ENCODE data around the gene PNKP. TPM values are rescaled to one million over a fixed set of nuclear protein-coding genes. Genes with fewer than 3 reads are reported as not detected.

PNKP gene
- total RNA-seq (2014; rRNA removed; shearing (Covaris generic)) = 110 and 116 TPM in 2 replicates

GRCh38 chr19:49866933-49867782 is at the start of gene PNKP:
PNKP (minus strand) TSS chr19:49867576; CDS start chr19:49867204, 372 bp downstream.

GRCh38 chr19:49896863-49897621 is 29.7 kb upstream of the PNKP start, which contains the start of gene IL4I1:
IL4I1 (minus strand) TSS chr19:49896887; CDS start chr19:49896160, 727 bp downstream.

GRCh38 chr19:49877020-49877878 is 9.9 kb upstream of the PNKP start, which contains the start of the genes AKT1S1 and TBC1D17:
AKT1S1 (minus strand) TSS chr19:49877355; CDS start chr19:49873295, 4,060 bp downstream.
TBC1D17 (plus strand) TSS chr19:49877702; CDS start chr19:49877724, 22 bp downstream.

GRCh38 chr19:49850487-49851342 is 16.7 kb downstream of the PNKP start, which contains the start of gene PTOV1:
PTOV1 (plus strand) TSS chr19:49851159.

GRCh38 chr19:49817964-49818648 is 49.3 kb downstream of the PNKP start, which contains the start of gene MED25:
MED25 (plus strand) TSS chr19:49818289; CDS start chr19:49818342, 53 bp downstream.

GRCh38 chr19:49812997-49813861 is 54.1 kb downstream of the PNKP start, which contains the start of gene FUZ:
FUZ (minus strand) TSS chr19:49813292; CDS start chr19:49813106, 186 bp downstream.

Small RNAs within 50 kb of the gene (small RNA-seq; reads per million reads assigned to genes)
- not detected for gene MIR4749

Other genes starting within 250 kb of the PNKP start
- gene RRAS, start 227.4 kb downstream of the PNKP start, total RNA-seq (2014; rRNA removed; shearing (Covaris generic)) = 21.2 and 28.6 TPM in 2 replicates
- 26.2 and 30.6 TPM in 2 replicates for gene SCAF1, start 225.4 kb downstream of the PNKP start, total RNA-seq (2014; rRNA removed; shearing (Covaris generic))
- gene IRF3, start 201.7 kb downstream of the PNKP start, total RNA-seq (2014; rRNA removed; shearing (Covaris generic)) = 125 and 130 TPM in 2 replicates
- 19.4 and 31.5 TPM in 2 replicates for gene BCL2L12, start 201.6 kb downstream of the PNKP start, total RNA-seq (2014; rRNA removed; shearing (Covaris generic))
- 414 and 437 TPM in 2 replicates for gene PRMT1, start 190.3 kb downstream of the PNKP start, total RNA-seq (2014; rRNA removed; shearing (Covaris generic))
- 10.4 and 11.6 TPM in 2 replicates for gene ADM5, start 178.0 kb downstream of the PNKP start, total RNA-seq (2014; rRNA removed; shearing (Covaris generic))
- gene CPT1C, start 176.5 kb downstream of the PNKP start, total RNA-seq (2014; rRNA removed; shearing (Covaris generic)) = 3.8 and 9.1 TPM in 2 replicates
- gene TSKS, start 104.3 kb downstream of the PNKP start, total RNA-seq (2014; rRNA removed; shearing (Covaris generic)) = not detected in 2 replicates
- gene AP2A1, start 100.6 kb downstream of the PNKP start, total RNA-seq (2014; rRNA removed; shearing (Covaris generic)) = 58.6 and 69.9 TPM in 2 replicates
- 96.3 and 103 TPM in 2 replicates for gene FUZ, start 54.3 kb downstream of the PNKP start, total RNA-seq (2014; rRNA removed; shearing (Covaris generic))
- gene MED25, start 49.3 kb downstream of the PNKP start, total RNA-seq (2014; rRNA removed; shearing (Covaris generic)) = 24.0 and 24.3 TPM in 2 replicates
- gene PTOV1, start 16.4 kb downstream of the PNKP start, total RNA-seq (2014; rRNA removed; shearing (Covaris generic)) = 64.6 and 69.0 TPM in 2 replicates
- gene AKT1S1, start 9.8 kb upstream of the PNKP start, total RNA-seq (2014; rRNA removed; shearing (Covaris generic)) = 29.5 and 35.5 TPM in 2 replicates
- 6.7 and 7.5 TPM in 2 replicates for gene TBC1D17, start 10.1 kb upstream of the PNKP start, total RNA-seq (2014; rRNA removed; shearing (Covaris generic))
- gene IL4I1, start 29.3 kb upstream of the PNKP start, total RNA-seq (2014; rRNA removed; shearing (Covaris generic)) = 0.19 TPM in 1 of 2 replicates, not detected in the other
- gene ATF5, start 61.6 kb upstream of the PNKP start, total RNA-seq (2014; rRNA removed; shearing (Covaris generic)) = 18.3 and 19.9 TPM in 2 replicates
- gene NUP62, start 61.9 kb upstream of the PNKP start, total RNA-seq (2014; rRNA removed; shearing (Covaris generic)) = 53.5 and 57.3 TPM in 2 replicates
- not detected in 2 replicates for gene SIGLEC11, start 93.6 kb upstream of the PNKP start, total RNA-seq (2014; rRNA removed; shearing (Covaris generic))
- gene VRK3, start 157.8 kb upstream of the PNKP start, total RNA-seq (2014; rRNA removed; shearing (Covaris generic)) = 12.9 and 16.6 TPM in 2 replicates
- 10.6 and 17.8 TPM in 2 replicates for gene ZNF473, start 158.4 kb upstream of the PNKP start, total RNA-seq (2014; rRNA removed; shearing (Covaris generic))